HFFc6 (cell line): Measurements from ENCODE around the gene CD8B. TPM values are rescaled to one million over a fixed set of nuclear protein-coding genes. Genes with fewer than 3 reads are reported as not detected.

Experiments
- DNase-seq: peaks from one replicate; pipeline ENCODE4 v3.0.0-alpha.2; 2018
- H3K27ac Mint-ChIP-seq: 2 replicates; pipeline ENCODE4 v1.8.0; 2020; ENCODE audit warnings: mild to moderate bottlenecking, mixed read lengths
- H3K27me3 Mint-ChIP-seq: 2 replicates; pipeline ENCODE4 v1.8.0; 2021; ENCODE audit warnings: mild to moderate bottlenecking, moderate library complexity, mixed read lengths; ENCODE audit not compliant: insufficient read depth
- H3K36me3 Mint-ChIP-seq: 2 replicates; pipeline ENCODE4 v1.8.0; 2021; ENCODE audit warnings: low read depth, mixed read lengths
- H3K4me1 Mint-ChIP-seq: 2 replicates; pipeline ENCODE4 v1.8.0; 2020; ENCODE audit warnings: low read depth, mixed read lengths
- H3K4me3 Mint-ChIP-seq: 2 replicates; pipeline ENCODE4 v1.8.0; 2020; ENCODE audit warnings: mild to moderate bottlenecking, moderate library complexity, mixed read lengths
- H3K9me3 Mint-ChIP-seq: 2 replicates; pipeline ENCODE4 v1.8.0; 2020; ENCODE audit warnings: mild to moderate bottlenecking, mixed read lengths
- total RNA-seq, 6 experiments: library from RNA; stranded (reverse); fragmentation: NEBNext Ultra II Directional; extraction: Animal tissue kit (Norgen Biotek cat#: 25700); gene quantifications; 2 replicates in 1 of 6; 3 replicates in 5 of 6; pipeline ENCODE4 v1.2.3, GENCODE V29; 2021
- TF ChIP-seq, protein P1 (sequence below): fragments of 200-600 bp; sonication (generic); IDR thresholded peaks from 2 replicates; pipeline ENCODE4 v1.5.0; 2021; ENCODE audit warnings: antibody characterized with exemption, mild to moderate bottlenecking

CD8B gene
- total RNA-seq, 6 experiments from 2014 or later, result not detected

DNA sequence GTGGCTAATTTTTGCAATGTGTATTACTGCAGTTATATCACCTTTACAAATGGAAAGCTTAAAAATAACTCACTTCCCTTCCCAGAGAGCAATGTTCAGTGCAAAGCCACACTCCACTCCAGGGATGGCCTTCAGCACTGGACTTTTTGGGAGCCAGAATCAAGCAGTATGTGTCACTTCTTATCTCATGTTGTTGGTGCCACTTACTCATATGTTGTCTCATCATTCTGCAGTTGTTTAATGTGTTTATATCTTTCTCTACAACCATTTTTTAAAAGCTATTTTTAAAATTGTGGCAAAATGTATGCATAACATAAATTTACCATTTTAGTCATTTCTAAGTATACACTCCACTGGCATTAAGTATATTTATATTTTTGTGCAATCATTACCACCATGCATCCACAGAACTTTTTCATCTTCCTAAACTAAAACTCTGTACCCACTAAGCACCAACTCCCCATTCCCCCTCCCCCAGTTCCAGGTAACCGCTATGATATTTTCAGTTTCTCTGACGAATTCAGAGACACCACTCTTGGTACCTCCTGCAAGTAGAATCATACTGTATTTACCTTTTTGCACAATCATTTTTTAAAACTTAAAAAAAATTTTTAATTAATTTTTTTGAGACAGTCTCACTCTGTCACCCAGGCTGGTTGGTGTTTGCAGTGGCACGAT, 38.9 kb downstream of the CD8B start:
- Mint-ChIP-seq H3K4me1 (no peaks in the 10 kb centered on the region), H3K27me3 (peaks cover 27% of the 10 kb centered on the region), H3K27ac (no peak overlapping the region), H3K36me3 (no peaks in the 10 kb centered on the region; the same call in 1 of the 2 replicates), H3K9me3 (peaks cover 6% of the 10 kb centered on the region), H3K4me3 (no peak overlapping the region)
- no peak for DNase-seq
- TF ChIP-seq, protein P1, sequence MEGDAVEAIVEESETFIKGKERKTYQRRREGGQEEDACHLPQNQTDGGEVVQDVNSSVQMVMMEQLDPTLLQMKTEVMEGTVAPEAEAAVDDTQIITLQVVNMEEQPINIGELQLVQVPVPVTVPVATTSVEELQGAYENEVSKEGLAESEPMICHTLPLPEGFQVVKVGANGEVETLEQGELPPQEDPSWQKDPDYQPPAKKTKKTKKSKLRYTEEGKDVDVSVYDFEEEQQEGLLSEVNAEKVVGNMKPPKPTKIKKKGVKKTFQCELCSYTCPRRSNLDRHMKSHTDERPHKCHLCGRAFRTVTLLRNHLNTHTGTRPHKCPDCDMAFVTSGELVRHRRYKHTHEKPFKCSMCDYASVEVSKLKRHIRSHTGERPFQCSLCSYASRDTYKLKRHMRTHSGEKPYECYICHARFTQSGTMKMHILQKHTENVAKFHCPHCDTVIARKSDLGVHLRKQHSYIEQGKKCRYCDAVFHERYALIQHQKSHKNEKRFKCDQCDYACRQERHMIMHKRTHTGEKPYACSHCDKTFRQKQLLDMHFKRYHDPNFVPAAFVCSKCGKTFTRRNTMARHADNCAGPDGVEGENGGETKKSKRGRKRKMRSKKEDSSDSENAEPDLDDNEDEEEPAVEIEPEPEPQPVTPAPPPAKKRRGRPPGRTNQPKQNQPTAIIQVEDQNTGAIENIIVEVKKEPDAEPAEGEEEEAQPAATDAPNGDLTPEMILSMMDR, result no peak

DNA sequence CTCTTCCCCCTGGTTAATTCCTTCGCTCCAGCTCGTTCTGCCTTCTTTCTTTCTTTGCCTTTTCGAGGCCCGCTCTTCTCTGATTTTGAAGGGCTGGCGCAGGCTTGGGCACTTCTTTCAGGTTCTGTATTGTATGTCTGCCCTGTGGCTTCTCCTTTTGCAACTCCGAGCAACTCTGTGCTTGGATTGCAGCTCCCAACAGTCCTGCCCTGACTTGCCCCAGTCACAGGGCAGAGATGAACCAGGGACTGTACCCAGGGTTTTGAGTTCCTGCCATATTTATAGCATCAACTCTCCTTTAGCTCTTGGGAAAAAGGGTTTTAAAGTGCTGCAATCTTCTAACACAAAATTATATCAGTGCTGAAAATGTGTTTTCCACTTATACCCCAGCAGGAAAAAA, 39.8 kb downstream of the CD8B start:
- no peak for DNase-seq
- Mint-ChIP-seq H3K27me3 (peaks cover 18% of the 10 kb centered on the region), H3K9me3 (peaks cover 6% of the 10 kb centered on the region), H3K4me3 (peak overlapping the region; percentile 72; the same call in 1 of the 2 replicates), H3K4me1 (no peaks in the 10 kb centered on the region), H3K27ac (no peak overlapping the region), H3K36me3 (no peaks in the 10 kb centered on the region; the same call in 1 of the 2 replicates)
- TF ChIP-seq, protein P1, result no peak

DNA sequence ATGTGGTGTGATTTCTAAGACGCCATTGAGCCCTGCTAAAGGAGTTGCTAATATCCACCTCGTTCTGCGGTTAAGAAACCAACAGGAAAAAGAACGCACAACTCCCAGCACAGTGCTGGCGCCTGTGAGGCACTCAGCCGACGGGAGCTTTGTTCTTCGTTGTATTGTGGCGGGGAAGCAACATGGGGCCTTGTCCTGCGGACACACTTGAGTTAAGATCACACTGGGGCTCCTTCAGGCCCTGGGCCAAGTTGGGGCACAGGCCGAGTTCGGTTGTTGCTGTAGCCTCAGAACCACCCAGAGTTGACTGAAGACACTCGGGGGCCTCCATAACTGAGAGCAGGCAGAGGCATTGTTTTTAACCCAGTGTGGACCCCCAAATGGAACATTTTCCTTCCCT, 40.4 kb downstream of the CD8B start:
- TF ChIP-seq, protein P1, result no peak
- peaks cover 6% of the 10 kb centered on the region for H3K9me3 Mint-ChIP-seq
- no peaks in the 10 kb centered on the region for H3K4me1 Mint-ChIP-seq
- H3K27me3 Mint-ChIP-seq, result peaks cover 16% of the 10 kb centered on the region
- H3K36me3 Mint-ChIP-seq, result no peaks in the 10 kb centered on the region; the same call in 1 of the 2 replicates
- no peak for DNase-seq
- peak overlapping the region; percentile 72; the same call in 1 of the 2 replicates for H3K4me3 Mint-ChIP-seq
- H3K27ac Mint-ChIP-seq, result no peak overlapping the region

DNA sequence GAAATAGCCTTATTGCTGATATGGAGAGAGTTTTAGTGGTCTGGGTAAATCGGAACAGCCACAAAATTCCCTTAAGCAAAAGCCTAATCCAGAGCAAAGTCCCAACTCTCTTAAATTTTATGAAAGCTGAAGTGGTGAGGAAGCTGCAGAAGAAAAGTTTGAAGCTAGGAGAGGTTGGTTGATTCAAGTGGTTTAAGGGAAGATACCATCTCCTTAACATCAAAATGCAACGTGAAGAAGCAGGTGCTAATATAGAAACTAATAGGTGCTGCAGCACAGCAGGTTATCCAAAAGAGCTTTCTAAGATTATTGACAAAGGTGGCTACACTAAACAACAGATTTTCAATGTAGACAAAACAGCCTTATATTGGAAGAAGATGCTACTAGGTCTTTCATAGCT, 42.7 kb downstream of the CD8B start:
- Mint-ChIP-seq H3K4me1 (no peaks in the 10 kb centered on the region), H3K27ac (no peak overlapping the region), H3K27me3 (peaks cover 10% of the 10 kb centered on the region), H3K9me3 (peaks cover 6% of the 10 kb centered on the region), H3K4me3 (no peak overlapping the region), H3K36me3 (no peaks in the 10 kb centered on the region; the same call in 1 of the 2 replicates)
- TF ChIP-seq, protein P1, result no peak
- no peak for DNase-seq

DNA sequence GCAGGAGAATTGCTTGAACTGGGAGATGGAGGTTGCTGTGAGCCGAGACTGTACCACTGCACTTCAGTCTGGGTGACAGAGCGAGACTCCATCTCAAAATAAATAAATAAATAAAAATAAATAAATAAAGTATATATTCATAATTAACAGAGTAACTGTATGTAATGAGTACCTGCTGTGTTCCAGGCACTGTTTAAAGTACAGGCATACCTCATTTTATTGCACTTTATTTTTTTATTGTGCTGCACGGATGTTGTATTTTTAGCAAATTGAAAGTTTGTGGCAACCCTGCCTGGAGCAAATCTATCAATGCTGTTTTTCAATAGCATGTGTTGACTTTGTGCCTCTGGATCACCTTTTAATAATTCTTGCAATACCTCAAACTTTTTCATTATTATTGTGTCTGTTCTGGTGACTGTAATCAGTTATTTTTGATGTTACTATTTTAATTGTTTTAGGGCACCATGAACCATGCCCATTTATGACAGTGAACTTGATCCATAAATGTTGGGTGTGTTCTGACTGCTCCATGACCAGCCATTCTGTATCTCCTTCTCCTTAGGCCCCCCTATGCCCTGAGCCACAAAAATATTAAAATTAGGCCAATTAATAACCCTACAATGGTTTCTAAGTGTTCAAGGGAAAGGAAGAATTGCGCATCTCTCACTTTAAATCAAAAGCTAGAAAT, 43.4 kb downstream of the CD8B start:
- no peak for DNase-seq
- no peaks in the 10 kb centered on the region for H3K4me1 Mint-ChIP-seq
- TF ChIP-seq, protein P1, result no peak
- H3K27ac Mint-ChIP-seq, result no peak overlapping the region
- peaks cover 6% of the 10 kb centered on the region for H3K9me3 Mint-ChIP-seq
- no peaks in the 10 kb centered on the region; the same call in 1 of the 2 replicates for H3K36me3 Mint-ChIP-seq
- no peak overlapping the region for H3K4me3 Mint-ChIP-seq
- H3K27me3 Mint-ChIP-seq, result peaks cover 10% of the 10 kb centered on the region
